RWPE1 (cell line): ENCODE data around the gene C9orf78.

ENCODE experiments used
- CTCF ChIA-PET: fragments of 350-600 bp; sonication (Branson Sonifier 250); formaldehyde crosslinking; extraction: SDS; loops from one replicate; lab custom pipeline; 2021; lab: Yijun Ruan, JAX
- POLR2A ChIA-PET: fragments of 400-600 bp; formaldehyde crosslinking; extraction: SDS; loops from one replicate; lab custom pipeline; 2020; ENCODE audit warnings: antibody characterized with exemption; ENCODE audit not compliant: low non-redundant PET; lab: Yijun Ruan, JAX
- DNase-seq: peaks from one replicate; pipeline ENCODE4 v3.0.0; 2012; ENCODE audit warnings: low spot score
- H3K27ac ChIP-seq: fragments of 450-650 bp; 2 replicates; pipeline ENCODE4 v1.5.1; 2017
- TF ChIP-seq, protein P1 (sequence below): fragments of 450-650 bp; conservative IDR thresholded peaks from 2 replicates; pipeline ENCODE4 v1.5.1; 2017; ENCODE audit warnings: low read depth, mild to moderate bottlenecking

C9orf78 gene

DNA sequence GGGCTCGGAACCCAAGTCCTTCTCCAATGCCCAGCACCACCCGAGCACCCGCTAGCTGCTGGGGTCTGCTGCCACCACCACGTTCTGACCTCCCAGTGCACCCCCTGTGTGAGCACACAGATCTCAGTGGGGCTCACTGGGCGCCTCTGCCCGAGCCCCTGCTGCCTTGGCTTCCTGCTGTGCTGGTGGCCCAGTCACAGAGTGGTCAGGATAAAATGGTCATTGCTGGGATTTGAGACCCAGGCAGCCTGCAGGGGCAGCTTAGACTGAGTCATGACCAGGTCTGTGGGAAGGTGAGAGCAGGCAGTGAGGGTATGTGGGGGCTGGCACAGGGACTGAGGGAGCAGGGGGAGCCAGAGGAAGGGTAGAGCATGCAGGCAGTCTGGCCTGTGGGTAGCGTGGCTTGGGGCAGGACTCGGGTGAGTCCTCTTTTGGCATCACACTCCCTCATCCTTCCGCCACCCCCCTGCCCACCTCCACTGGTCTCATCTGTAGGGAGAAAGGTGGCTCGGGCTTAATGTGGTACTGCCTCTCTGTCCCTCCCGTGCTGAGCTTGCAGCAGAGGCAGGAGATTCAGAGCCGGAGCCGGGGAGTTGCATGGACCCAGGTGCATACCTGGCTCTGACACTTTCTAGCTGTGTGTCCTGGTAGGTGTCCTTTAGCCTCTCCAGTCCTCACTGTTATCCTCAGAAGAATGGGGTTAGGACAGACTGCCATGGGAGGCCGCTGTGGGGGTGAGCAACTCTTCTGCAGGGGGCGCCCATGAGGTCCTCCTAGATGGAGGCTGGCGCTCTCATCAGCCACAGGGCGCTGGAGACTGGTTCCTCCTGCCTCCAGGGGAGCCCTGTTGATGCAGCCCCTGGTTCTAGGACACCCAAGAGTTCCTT, 32.3 kb upstream of the C9orf78 start:
- ChIA-PET CTCF (interaction anchor here (0.7 kb wide), 1 partner anchor 8 kb away, joined by 4 read pairs; no protein-coding TSS in a partner anchor), POLR2A (interaction anchor here (0.5 kb wide), 1 partner anchor 69 kb away, joined by 9 read pairs; no protein-coding TSS in a partner anchor)
- no peak for DNase-seq
- 0 out of 2 replicates have a peak overlapping the region, but pooled peaks have one; percentile 0 for H3K27ac ChIP-seq
- TF ChIP-seq, protein P1, sequence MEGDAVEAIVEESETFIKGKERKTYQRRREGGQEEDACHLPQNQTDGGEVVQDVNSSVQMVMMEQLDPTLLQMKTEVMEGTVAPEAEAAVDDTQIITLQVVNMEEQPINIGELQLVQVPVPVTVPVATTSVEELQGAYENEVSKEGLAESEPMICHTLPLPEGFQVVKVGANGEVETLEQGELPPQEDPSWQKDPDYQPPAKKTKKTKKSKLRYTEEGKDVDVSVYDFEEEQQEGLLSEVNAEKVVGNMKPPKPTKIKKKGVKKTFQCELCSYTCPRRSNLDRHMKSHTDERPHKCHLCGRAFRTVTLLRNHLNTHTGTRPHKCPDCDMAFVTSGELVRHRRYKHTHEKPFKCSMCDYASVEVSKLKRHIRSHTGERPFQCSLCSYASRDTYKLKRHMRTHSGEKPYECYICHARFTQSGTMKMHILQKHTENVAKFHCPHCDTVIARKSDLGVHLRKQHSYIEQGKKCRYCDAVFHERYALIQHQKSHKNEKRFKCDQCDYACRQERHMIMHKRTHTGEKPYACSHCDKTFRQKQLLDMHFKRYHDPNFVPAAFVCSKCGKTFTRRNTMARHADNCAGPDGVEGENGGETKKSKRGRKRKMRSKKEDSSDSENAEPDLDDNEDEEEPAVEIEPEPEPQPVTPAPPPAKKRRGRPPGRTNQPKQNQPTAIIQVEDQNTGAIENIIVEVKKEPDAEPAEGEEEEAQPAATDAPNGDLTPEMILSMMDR: no peak

DNA sequence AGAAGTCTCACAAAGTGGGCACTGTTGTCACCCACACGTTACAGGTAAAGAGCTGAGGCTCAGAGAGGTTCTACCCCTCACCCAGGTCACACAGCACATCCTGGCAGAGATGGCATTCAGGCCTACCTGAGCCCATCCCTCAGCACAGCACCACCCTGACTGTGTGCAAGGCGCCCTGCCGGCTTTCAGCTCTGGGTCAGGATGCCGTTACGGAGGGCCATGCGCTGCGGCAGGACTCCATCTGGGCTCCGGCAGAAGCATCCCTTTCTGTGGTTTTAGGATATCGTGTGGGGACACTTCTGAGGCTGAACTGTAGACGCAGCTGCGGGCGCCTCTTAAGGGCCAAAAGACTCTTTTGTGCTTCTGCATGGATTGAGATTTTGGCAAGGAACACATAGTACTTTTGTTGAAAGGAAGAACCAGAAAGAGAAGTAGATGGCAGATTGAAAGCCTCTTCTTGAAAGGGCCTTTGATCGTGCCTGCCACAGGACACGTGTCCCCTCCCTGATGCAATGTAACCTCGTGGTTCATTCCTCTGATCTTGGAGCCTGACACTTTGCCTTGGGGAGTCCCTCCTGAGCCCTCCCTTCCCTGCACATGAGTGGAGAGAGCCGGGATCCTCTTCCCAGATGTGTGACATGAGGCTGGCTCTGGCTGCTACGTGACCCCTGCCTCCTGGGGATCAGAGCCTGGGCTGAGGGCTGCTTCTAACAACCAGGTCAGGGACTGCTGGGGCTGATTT, 31.5 kb upstream of the C9orf78 start:
- TF ChIP-seq, protein P1: no peak
- ChIA-PET POLR2A (no interaction called here), CTCF (no interaction called here)
- no peak for DNase-seq
- H3K27ac ChIP-seq: peak overlapping the region; percentile 12

DNA sequence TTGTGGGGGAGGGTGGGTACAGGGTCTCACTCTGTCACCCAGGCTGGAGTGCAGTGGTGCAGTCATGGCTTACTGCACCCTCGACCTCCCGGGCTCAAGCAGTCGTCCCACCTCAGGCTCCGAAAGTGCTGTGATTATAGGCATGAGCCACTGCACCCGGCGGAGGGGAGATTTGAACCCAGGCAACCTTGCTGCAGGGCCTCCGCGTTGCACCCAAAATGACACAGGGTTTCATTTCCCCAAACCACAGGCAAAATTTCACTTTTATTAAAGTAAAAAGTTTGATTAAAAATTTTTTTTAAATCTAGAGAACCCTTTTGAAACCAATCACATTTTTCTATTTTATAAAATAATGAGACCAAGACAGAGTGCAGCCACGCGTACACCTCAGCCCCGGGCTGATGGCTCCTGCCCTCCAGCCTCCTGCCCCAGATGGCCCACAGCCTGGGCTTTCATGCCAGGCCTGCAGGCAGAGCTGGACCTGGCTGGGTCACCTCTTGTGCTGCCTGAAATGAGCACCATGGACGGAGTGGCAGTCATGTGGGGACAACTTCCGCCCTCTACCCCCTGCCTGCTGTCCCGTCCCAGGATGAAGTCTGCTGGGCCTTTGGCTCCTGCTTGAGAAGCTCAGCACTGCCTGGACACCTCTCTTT, 30.7 kb upstream of the C9orf78 start:
- POLR2A ChIA-PET: interaction anchor here (0.8 kb wide), 1 partner anchor 21 kb away, joined by 3 read pairs; no protein-coding TSS in a partner anchor
- CTCF ChIA-PET: no interaction called here
- TF ChIP-seq, protein P1: no peak
- H3K27ac ChIP-seq: peak overlapping the region; percentile 12
- DNase-seq: no peak

DNA sequence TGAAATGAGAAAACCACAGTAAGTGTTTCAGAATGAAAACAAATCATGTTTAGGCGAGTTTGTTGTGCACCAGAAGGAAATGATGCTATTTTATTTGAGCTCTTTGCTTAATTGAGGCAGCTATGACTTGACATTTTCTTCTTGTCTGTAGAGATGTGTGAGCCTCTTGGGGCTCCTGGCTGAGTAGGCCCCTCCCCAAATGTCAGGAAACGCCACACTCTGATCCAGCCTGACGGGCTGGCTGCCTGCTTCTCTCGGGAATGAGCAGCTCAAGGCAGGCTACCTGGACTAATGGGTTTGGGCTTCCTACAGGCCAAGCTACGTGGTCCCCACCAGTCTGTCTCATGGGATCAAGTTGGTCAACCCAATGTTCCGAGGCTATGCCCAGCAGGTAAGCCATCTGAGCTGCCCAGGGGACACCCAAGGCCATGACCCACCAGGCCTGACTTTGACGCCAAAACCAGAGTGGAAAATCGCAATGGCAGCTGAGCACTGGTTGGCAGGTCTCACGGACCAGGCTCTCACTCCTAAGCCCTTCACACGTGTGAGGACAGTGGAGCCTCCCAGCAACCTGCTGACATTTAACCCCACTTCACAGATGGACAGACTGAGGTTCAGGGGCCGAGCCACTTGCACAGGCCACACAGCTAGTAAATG, 30.0 kb upstream of the C9orf78 start:
- TF ChIP-seq, protein P1: no peak
- H3K27ac ChIP-seq: peak overlapping the region; percentile 12
- DNase-seq: no peak
- ChIA-PET CTCF (interaction anchor here (0.6 kb wide), 2 partner anchors 15 to 71 kb away, joined by 3 to 4 read pairs; no protein-coding TSS in a partner anchor), POLR2A (interaction anchor here (0.8 kb wide), 1 partner anchor 22 kb away, joined by 3 read pairs; no protein-coding TSS in a partner anchor)

DNA sequence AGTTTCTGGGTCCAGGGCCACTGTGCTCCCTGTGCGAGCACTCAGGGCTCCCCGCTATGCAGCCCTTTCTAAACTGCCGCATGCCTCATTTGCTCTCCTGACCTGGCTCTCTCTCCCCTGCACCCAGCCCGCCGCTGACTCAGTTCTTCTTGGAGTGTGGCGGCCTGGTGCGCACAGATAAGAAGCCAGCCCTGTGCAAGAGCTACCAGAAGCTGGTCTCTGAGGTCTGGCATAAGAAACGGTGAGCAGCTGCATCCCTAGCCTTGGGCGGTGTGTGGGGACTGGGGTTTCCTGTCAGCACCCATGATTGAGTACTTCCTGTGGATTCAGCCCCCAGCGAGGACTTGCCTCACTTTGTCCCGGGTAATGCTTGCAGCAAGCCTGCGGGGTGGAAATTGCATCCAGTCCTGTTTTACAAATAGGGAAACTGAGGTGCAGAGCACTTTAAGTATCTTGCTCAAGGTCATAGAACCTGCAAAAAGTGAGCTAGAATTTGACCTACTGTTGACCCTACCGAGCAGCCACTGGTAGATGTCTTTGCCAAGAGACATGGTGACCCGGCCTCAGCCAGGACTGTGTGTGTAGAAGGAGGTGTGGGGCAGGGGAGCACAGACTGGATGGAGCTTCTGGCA, 28.1 kb upstream of the C9orf78 start:
- peak overlapping the region; percentile 70 for H3K27ac ChIP-seq
- TF ChIP-seq, protein P1: no peak
- POLR2A ChIA-PET: no interaction called here

More for the DNA sequence above, 28.1 kb upstream of the C9orf78 start:
- CTCF ChIA-PET: interaction anchor here (1.3 kb wide), 1 partner anchor 22 kb away, joined by 3 read pairs; no protein-coding TSS in a partner anchor
- DNase-seq: peak; percentile 90
